DOHH2 (cell line): ENCODE measurements around the gene POC1B.

Source experiments
- H3F3A ChIP-seq: fragments of 200-600 bp; sonication (generic), shearing (Covaris generic); 2 replicates; pipeline ENCODE4 v1.6.0; 2016; ENCODE audit warnings: antibody characterized with exemption, mild to moderate bottlenecking; ENCODE audit not compliant: control insufficient read depth, insufficient read depth
- H3K27ac ChIP-seq: fragments of 200-600 bp; sonication (generic); 2 replicates; pipeline ENCODE4 v1.5.1; 2014; ENCODE audit warnings: low read depth, mild to moderate bottlenecking, low read length, moderate library complexity
- H3K27me3 ChIP-seq: fragments of 200-600 bp; sonication (generic); 2 replicates; pipeline ENCODE4 v1.6.1; 2014; ENCODE audit warnings: mild to moderate bottlenecking, low read length, mixed read lengths; ENCODE audit not compliant: control insufficient read depth
- H3K36me3 ChIP-seq: fragments of 200-600 bp; sonication (generic); 2 replicates; pipeline ENCODE4 v1.6.1; 2014; ENCODE audit warnings: mild to moderate bottlenecking, low read length, moderate library complexity, mixed read lengths; ENCODE audit not compliant: control insufficient read depth
- H3K4me1 ChIP-seq: fragments of 200-600 bp; sonication (generic); 2 replicates; pipeline ENCODE4 v1.6.1; 2014; ENCODE audit warnings: mild to moderate bottlenecking, low read length, mixed read lengths; ENCODE audit not compliant: control insufficient read depth
- H3K4me2 ChIP-seq: fragments of 200-600 bp; sonication (generic); 2 replicates; pipeline ENCODE4 v1.6.0; 2014; ENCODE audit warnings: mild to moderate bottlenecking, low read length, moderate library complexity
- H3K4me3 ChIP-seq: fragments of 200-600 bp; sonication (generic); 2 replicates; pipeline ENCODE4 v1.5.1; 2014; ENCODE audit warnings: mild to moderate bottlenecking, low read length, mixed read lengths
- H3K79me2 ChIP-seq: fragments of 200-600 bp; sonication (generic); 2 replicates; pipeline ENCODE4 v1.6.1; 2014; ENCODE audit warnings: mild to moderate bottlenecking, low read length, mixed read lengths; ENCODE audit not compliant: control insufficient read depth
- H3K9me2 ChIP-seq: fragments of 200-600 bp; sonication (generic); replicated peaks from 2 replicates; pipeline ENCODE4 v1.6.1; 2014; ENCODE audit warnings: mild to moderate bottlenecking, low read length, mixed read lengths; ENCODE audit not compliant: control insufficient read depth
- H3K9me3 ChIP-seq: fragments of 200-600 bp; sonication (generic); 2 replicates; pipeline ENCODE4 v1.6.1; 2014; ENCODE audit warnings: antibody characterized with exemption, low read length, mixed read lengths; ENCODE audit not compliant: control insufficient read depth, insufficient read depth
- H4K20me1 ChIP-seq: fragments of 200-600 bp; sonication (generic); 2 replicates; pipeline ENCODE4 v1.6.0; 2014; ENCODE audit warnings: low read depth, mild to moderate bottlenecking, antibody characterized with exemption, low read length, moderate library complexity; ENCODE audit not compliant: control insufficient read depth, insufficient read depth
- EZH2phosphoT487 ChIP-seq: fragments of 200-600 bp; sonication (generic); IDR thresholded peaks from 2 replicates; pipeline ENCODE4 v1.6.1; 2017; ENCODE audit warnings: borderline replicate concordance, mild to moderate bottlenecking, antibody characterized with exemption, low read length, moderate library complexity, mixed read lengths
- TF ChIP-seq, protein P1 (sequence below): fragments of 200-600 bp; sonication (generic); IDR thresholded peaks from one replicate; pipeline ENCODE4 v1.5.1; 2014; ENCODE audit warnings: antibody characterized with exemption, mild to moderate bottlenecking, low read depth, low read length; ENCODE audit not compliant: poor library complexity, severe bottlenecking

The POC1B gene

DNA sequence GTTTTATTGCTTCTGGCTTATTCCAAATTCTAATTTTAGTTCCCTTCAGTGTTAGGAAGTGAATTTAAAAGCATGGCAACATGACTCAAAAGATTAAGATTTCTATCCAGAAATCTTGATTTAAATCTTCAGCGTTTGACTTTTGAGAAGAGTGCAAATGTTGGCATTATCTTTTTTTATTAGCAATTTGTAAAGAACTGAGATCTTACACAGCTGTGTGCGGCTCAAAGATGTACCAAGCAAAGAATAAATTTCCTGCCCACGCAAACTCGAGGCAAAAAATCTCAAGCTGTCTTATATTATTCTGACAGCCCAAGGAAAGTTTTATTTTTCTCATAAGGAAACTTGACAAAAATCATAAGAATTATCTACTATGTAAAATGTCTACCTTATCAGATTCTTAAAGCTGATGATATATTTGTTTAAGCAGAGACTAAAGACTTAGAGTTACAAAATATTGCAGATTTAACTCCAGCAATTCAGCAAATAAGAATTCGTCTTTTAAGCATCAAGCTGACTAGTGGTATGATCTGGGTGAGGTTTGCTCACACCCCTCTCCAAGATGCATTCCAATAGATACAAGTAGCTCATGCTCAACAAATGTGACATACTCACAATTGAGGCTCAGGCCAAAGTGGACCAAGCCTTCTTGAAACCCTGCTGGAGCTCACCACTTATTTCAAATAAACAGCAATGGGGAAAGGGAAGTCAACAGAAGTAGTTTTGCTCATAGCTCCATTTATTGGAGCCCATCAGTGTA lies 47.4 kb upstream of the POC1B start:
- Histone ChIP-seq H3K36me3 (no peaks in the 10 kb centered on the region), H3F3A (no peaks in the 10 kb centered on the region; the same call in 1 of the 2 replicates), H3K9me2 (no peaks in the 10 kb centered on the region), H3K4me2 (no peak overlapping the region), H3K9me3 (no peaks in the 10 kb centered on the region), H3K4me3 (no peak overlapping the region), H4K20me1 (no peaks in the 10 kb centered on the region), H3K27me3 (no peaks in the 10 kb centered on the region), H3K4me1 (peaks cover 4% of the 10 kb centered on the region; the same call in 1 of the 2 replicates), H3K27ac (no peak overlapping the region), H3K79me2 (no peaks in the 10 kb centered on the region)
- TF ChIP-seq, protein P1, sequence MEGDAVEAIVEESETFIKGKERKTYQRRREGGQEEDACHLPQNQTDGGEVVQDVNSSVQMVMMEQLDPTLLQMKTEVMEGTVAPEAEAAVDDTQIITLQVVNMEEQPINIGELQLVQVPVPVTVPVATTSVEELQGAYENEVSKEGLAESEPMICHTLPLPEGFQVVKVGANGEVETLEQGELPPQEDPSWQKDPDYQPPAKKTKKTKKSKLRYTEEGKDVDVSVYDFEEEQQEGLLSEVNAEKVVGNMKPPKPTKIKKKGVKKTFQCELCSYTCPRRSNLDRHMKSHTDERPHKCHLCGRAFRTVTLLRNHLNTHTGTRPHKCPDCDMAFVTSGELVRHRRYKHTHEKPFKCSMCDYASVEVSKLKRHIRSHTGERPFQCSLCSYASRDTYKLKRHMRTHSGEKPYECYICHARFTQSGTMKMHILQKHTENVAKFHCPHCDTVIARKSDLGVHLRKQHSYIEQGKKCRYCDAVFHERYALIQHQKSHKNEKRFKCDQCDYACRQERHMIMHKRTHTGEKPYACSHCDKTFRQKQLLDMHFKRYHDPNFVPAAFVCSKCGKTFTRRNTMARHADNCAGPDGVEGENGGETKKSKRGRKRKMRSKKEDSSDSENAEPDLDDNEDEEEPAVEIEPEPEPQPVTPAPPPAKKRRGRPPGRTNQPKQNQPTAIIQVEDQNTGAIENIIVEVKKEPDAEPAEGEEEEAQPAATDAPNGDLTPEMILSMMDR = no peak
- no peak for TF ChIP-seq EZH2phosphoT487

DNA sequence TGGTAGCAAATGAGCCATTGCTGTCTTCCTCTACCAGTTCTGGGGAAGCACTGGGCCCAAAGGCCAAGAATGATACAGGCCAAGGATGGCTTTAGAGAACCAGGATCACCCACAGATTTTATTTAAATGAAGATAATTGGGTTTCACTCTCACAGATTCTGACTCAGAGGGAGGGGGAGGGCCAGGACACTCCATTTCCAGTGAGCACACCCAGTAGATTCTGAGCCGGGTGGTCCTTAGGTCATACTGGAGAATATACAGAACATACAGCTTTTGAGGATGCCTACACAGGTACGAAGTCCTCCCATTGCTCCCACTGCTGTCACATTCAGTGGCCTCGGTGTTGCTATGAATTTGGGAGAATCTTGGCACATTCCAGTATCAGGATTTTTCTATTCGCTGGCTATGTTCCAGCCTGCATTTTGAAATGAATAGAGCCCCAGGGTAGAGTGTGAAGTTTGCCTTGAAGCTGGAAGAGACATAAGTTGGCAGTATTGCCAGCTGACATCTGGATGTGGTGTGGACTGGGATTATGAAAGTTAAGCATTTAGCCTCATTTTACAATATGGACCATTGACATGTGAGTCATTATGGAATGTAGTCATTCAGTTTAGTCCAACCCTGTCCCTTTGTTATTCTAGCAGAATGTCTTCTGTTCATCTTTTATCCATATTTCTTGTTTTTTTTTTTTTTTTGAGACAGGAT lies 45.8 kb upstream of the POC1B start:
- TF ChIP-seq, protein P1 = no peak
- TF ChIP-seq EZH2phosphoT487 = no peak
- no peaks in the 10 kb centered on the region; the same call in 1 of the 2 replicates for H3F3A ChIP-seq
- H3K4me1 ChIP-seq = peaks cover 4% of the 10 kb centered on the region; the same call in 1 of the 2 replicates

DNA sequence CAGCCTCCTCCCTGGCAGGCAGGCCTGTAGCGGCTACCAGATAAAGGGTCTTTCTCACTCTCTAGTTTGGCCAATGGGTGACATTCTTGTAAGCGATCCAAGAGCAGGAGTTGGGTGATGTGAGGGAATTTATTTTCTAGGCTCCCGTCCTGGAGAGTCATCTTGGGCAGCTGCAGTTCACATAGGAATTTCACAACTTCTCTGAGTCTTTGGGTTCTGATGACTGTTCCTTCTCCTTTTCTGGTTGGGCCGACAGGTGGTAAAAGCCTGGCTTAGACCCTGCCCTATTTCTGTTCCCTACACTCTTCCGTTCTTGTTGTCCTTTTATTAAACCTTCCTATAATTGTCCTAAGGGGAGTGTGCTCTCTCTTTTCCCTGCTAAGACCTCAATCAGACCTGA lies 42.6 kb upstream of the POC1B start:
- Histone ChIP-seq H3K36me3 (no peaks in the 10 kb centered on the region), H3K27me3 (no peaks in the 10 kb centered on the region), H3K9me2 (no peaks in the 10 kb centered on the region), H3K79me2 (no peaks in the 10 kb centered on the region), H3K4me3 (no peak overlapping the region), H3K9me3 (no peaks in the 10 kb centered on the region), H3F3A (no peaks in the 10 kb centered on the region), H3K4me2 (no peak overlapping the region), H3K4me1 (no peaks in the 10 kb centered on the region), H3K27ac (no peak overlapping the region), H4K20me1 (no peaks in the 10 kb centered on the region)
- TF ChIP-seq EZH2phosphoT487 = no peak
- TF ChIP-seq, protein P1 = no peak

More for the DNA sequence above, 45.8 kb upstream of the POC1B start:
- Histone ChIP-seq H3K4me2 (no peak overlapping the region), H4K20me1 (no peaks in the 10 kb centered on the region), H3K36me3 (no peaks in the 10 kb centered on the region), H3K4me3 (no peak overlapping the region), H3K9me3 (no peaks in the 10 kb centered on the region), H3K27ac (no peak overlapping the region), H3K9me2 (no peaks in the 10 kb centered on the region), H3K79me2 (no peaks in the 10 kb centered on the region), H3K27me3 (no peaks in the 10 kb centered on the region)
